Measurements from ENCODE around the gene PRDM8.
A peak's percentile ranks its signal among the peaks of the same experiment; 100 is the strongest.
"Not testable (repeated sequence)": the region's sequence is repeated elsewhere in the genome, so short reads cannot be mapped to it uniquely, and the experiment has no call there.

Gene PRDM8

GRCh38 chr4:80196922-80197573, at the start of gene PRDM8:
TSS of gene PRDM8 (plus strand) at chr4:80197503. CDS start at chr4:80200081, 2,578 bp downstream.
- peak; percentile 69 for DNase-seq

- no peak for DNase-seq
These were observed 46.7 kb upstream of the PRDM8 start for GRCh38 chr4:80150387-80151180.

GRCh38 chr4:80151981-80152380, 45.3 kb upstream of the PRDM8 start:
- no peak for DNase-seq

GRCh38 chr4:80153874-80154544, 43.3 kb upstream of the PRDM8 start:
- DNase-seq, result no peak

GRCh38 chr4:80154545-80154933, 42.8 kb upstream of the PRDM8 start:
- DNase-seq, result no peak

- peak; percentile 8 for DNase-seq
These were observed 41.9 kb upstream of the PRDM8 start for GRCh38 chr4:80155316-80155982.

GRCh38 chr4:80156410-80156809, 40.9 kb upstream of the PRDM8 start:
- DNase-seq, result no peak

- DNase-seq, result no peak
These were observed 35.8 kb upstream of the PRDM8 start for GRCh38 chr4:80161413-80162058.

GRCh38 chr4:80162418-80162817, 34.9 kb upstream of the PRDM8 start:
- DNase-seq, result no peak

GRCh38 chr4:80165855-80166254, 31.4 kb upstream of the PRDM8 start:
- no peak for DNase-seq

GRCh38 chr4:80171251-80171650, 26.1 kb upstream of the PRDM8 start:
- no peak for DNase-seq

- DNase-seq, result no peak
These were observed 25.6 kb upstream of the PRDM8 start for GRCh38 chr4:80171656-80172055.

- DNase-seq, result no peak
These were observed 25.1 kb upstream of the PRDM8 start for GRCh38 chr4:80172203-80172602.

- DNase-seq, result no peak
These were observed 23.9 kb upstream of the PRDM8 start for GRCh38 chr4:80173401-80173800.

GRCh38 chr4:80173841-80174240, 23.5 kb upstream of the PRDM8 start:
- no peak for DNase-seq

GRCh38 chr4:80177793-80178192, 19.5 kb upstream of the PRDM8 start:
- not testable (repeated sequence) for DNase-seq

- no peak for DNase-seq
These were observed 18.3 kb upstream of the PRDM8 start for GRCh38 chr4:80178964-80179363.

- DNase-seq, result no peak
These were observed 17.6 kb upstream of the PRDM8 start for GRCh38 chr4:80179637-80180161.

- DNase-seq, result no peak
These were observed 16.6 kb upstream of the PRDM8 start for GRCh38 chr4:80180743-80181142.

- no peak for DNase-seq
These were observed 15.0 kb upstream of the PRDM8 start for GRCh38 chr4:80182237-80182866.

GRCh38 chr4:80183250-80184052, 13.9 kb upstream of the PRDM8 start:
- DNase-seq, result peak; percentile 58
